B cell (primary cell): ENCODE results near the gene ACTN2.

Source experiments
- CTCF ChIP-seq: fragments of 200-600 bp; IDR thresholded peaks from one replicate; pipeline ENCODE4 v1.8.0; 2022; ENCODE audit warnings: antibody characterized with exemption, mild to moderate bottlenecking
- EZH2 ChIP-seq: IDR thresholded peaks from 2 replicates; pipeline ENCODE4 v1.6.1; 2012; ENCODE audit warnings: borderline replicate concordance, low read depth, mild to moderate bottlenecking, moderate library complexity, low read length; ENCODE audit not compliant: insufficient read depth, poor library complexity, severe bottlenecking

- TF ChIP-seq EZH2, result no peak
- TF ChIP-seq CTCF, result no peak
Observed at GRCh38 chr1:236717811-236718210, 31.5 kb downstream of the ACTN2 start.
